HK-2 (cell line): ENCODE measurements around the gene C6orf141.
A peak's percentile ranks its signal among the peaks of the same experiment; 100 is the strongest.

Source experiments
- DNase-seq: peaks from one replicate; pipeline ENCODE4 v3.0.0-alpha.2; 2018; ENCODE audit not compliant: unreplicated experiment

The C6orf141 gene

DNA sequence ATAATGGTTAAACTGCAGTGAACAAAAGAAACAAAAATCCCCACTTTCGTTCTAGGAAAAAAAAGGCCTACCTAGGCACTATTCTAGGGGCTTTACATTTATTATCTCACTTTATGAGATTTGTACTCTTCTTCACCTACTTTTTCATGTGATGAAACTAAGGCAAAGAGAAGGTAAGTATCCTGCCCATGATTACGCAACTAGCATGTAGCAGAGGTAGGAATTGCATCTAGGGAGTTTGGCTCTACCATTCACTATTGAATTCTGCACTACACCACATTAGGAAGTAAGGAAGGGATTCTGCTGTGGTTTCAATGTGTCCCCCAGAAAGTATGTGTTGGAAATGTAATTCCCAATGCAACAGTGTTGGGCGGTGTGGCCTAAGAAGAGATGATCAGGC, 11.4 kb upstream of the C6orf141 start:
- DNase-seq: no peak

GRCh38 chr6:49540614-49541013, 9.9 kb upstream of the C6orf141 start:
- DNase-seq: no peak

- no peak for DNase-seq
Measured at GRCh38 chr6:49541210-49541724, 9.2 kb upstream of the C6orf141 start.

GRCh38 chr6:49541936-49542335, 8.5 kb upstream of the C6orf141 start:
- no peak for DNase-seq

DNA sequence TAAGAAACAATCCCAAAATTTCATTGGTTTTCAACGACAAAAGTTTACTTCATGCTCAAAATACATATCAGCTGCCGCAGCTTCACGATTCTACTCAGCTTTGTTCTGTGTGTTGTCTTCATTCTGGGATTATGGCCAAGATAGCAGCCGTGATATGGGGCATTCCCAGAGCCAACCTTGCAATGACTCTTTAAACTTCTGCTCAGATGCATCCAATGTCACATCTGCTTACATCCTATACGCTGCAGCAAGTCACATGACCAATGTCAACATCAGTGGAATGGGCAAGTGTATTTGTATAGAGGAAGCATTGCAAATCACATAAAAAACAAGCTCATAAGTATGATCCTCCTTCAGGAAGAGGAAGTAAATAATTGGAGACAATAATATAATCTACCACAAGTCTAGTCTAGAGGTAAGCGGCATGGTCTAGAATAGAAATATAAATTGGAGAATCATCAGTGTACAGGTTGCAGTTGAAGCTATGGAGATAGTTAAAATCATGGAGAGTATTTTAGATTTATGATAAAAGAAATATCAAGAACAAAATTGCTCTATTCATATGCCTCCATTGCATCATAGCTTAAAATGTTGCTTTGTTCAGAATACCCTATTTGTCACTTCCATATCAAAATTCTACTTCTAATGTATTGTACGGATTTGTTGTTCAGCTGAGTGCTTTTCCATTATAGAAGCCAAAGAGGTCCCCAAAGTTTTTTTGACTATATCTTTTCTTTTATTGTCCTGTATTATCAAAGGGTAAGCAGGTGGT, 7.2 kb upstream of the C6orf141 start:
- DNase-seq: no peak

DNA sequence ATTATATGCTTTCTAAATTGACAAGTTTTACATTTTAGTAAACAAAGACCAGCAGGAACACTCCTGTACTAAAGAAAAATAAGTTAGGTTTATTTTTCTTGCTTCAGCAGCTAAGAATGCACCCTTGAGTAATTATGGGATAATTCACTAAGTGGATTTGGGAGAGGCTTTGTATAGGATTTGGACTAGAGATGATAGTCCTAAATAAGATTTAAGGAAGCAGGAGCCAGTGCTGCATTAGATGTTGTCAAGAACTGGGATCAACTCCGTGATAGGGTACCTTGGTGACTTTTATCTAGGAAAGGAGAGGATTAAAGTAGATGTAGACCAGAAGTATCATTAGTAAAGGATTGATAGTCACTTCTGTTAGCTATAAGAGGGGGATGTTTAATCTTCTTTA, 4.1 kb upstream of the C6orf141 start:
- DNase-seq: no peak

GRCh38 chr6:49548613-49549304, 1.7 kb upstream of the C6orf141 start:
- DNase-seq: no peak

GRCh38 chr6:49549691-49550491, 577 bp upstream of the C6orf141 start:
- DNase-seq: no peak

GRCh38 chr6:49551078-49551865, 804 bp downstream of the C6orf141 start:
- peak; percentile 7 for DNase-seq

DNA sequence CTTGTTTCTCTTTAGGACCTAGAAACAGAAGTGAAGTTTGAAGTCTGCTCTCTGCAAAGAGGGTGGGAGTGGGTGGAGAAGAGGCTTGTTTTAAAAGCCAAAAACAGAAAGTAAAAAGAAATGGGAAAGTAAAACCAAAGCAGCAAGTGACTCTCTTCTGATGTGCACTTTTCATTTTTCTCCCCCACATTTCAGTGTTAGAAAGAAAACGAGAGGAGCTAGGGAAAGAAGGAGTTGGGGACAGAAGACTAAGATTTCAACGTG, 1.3 kb downstream of the C6orf141 start:
- DNase-seq: no peak

DNA sequence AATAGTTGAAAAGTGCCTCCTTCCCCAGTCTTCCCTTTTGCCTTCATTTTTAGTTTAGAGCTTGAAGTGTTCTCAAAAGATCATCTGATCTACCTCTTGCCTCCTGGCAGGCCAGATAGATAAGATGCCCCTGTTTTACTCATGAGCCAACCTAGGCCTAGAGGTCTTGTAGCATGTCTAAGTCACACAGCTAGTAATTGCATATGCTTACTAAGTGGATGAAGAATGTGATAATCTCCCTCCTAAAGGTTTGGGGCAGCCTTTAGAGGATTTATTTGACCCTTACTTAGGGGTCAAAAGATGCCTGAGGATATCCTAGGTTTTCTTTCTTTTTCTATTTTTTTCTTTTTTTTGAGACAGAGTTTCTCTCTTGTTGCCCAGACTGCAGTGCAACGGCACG, 2.1 kb downstream of the C6orf141 start:
- DNase-seq: no peak

DNA sequence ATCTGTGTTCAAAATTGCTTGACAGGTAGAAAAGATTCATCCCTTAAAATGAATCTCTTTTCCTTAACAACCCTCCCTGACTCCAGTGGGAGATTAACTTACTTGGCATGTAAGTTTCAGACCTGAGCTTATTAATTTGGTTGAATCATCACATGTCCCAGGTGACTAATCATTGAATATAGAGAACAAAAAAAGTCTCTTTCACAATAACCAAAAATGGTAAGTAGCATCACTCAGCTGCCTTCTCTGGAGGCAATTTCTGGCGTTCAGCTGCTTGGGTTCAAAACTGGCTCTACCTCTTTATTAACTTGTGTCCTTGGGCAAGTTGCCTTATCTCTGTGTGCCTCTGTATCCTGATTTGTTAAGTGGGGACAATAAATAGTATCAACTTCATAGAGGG, 2.9 kb downstream of the C6orf141 start:
- no peak for DNase-seq

DNA sequence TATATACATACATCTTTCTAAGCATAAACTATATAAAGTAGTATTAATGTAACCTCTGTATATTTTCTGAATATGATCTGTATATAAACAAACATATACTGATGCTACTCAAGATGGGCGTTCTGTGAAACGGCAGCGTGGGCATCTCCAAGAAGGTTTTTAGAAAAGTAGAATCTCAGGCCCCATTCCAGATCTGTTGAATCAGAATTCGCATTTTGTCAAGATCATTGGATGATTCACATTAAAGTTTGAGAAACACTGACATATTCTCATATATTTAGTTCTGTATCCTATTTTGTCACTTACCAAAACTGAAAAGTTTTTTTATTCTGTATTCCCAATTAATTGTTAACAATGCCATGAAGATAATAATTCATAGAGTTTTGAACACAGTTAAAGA, 5.5 kb downstream of the C6orf141 start:
- DNase-seq: no peak

- DNase-seq: peak; percentile 36
Measured at GRCh38 chr6:49556429-49556837, 6.0 kb downstream of the C6orf141 start.

DNA sequence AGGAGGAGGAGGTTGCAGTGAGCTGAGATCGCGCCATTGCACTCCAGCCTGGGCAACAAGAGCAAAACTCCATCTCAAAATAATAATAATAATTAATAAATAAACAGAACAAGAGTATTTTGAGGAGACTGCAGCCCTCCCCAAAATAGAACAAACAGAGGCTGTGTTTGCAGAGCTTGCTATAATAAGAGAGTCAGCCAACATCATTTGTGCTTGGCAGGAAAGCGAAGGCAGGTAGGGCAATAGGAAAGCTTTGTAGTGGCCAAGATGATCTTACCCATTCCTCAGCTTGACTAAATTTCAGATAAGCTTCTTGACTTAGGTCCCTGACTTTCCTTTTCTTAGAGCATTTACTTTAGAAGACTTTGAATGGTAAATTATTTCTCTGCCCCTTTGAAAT, 6.7 kb downstream of the C6orf141 start:
- DNase-seq: no peak

GRCh38 chr6:49558238-49558637, 7.8 kb downstream of the C6orf141 start:
- DNase-seq: no peak

GRCh38 chr6:49563006-49563886, 12.8 kb downstream of the C6orf141 start:
- no peak for DNase-seq

- DNase-seq: no peak
Measured at GRCh38 chr6:49564552-49564951, 14.1 kb downstream of the C6orf141 start.

DNA sequence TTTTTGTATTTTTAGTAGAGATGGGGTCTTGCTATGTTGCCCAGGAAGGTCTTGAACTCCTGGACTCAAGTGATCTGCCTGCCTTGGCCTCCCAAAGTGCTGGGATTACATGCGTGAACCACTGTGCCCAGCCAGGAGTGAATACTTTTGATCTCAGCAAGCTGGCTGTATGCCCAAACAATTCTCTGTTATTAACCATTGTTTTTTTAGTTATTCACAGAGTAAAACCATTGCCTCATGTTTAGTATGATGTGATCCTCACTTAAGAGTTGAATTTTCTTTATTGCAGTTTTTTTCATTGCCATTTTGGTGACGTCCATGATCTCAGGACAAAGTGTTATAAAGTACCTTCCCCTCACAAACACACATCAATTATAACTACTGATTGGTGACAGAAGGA, 14.8 kb downstream of the C6orf141 start:
- DNase-seq: no peak

DNA sequence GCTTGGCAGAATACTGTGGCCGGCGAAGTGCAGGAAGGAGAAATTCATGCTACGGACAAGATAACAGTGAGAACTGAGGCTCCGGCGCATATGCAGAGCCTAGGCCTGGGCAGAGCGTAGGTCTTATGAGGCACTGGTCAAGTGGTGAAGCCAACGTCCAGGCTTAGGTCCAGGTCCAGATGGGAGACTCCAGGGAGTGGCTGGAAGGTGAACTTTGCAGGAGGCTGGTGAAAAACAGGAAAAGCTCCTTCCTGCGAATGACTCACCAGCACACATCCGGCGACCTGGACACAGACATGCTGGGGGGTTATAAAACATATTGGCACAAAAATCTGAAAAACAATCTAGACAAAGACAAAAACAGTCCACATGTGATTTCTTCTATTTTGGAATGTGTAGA, 15.4 kb downstream of the C6orf141 start:
- no peak for DNase-seq
